ENCODE measurements around the gene PODN.

PODN gene

DNA sequence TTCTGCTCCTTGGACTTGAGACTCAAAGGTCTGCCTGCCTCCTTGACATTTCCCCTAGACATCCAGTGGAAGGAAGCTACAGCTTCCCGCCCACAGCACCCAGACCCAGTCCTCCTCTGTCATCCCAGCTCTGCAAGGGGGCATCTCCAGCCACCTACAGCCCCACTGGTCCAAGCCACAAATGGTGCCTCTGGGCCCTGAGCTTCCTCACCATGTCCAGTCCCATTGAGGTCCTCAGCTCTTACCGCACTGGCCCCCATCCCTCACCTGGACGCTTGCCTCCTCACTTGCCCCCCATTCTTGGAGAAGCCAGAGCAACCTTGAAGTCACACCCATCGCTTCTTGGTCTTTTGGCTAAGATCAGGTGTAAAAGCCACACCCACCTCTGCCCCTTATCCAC is 13.2 kb downstream of the PODN start:
- DNase-seq (ENCODE audit: low read depth): no peak

GRCh38 chr1:53075761-53076163 is 13.7 kb downstream of the PODN start:
- DNase-seq (ENCODE audit: low read depth): no peak

- no peak for DNase-seq (ENCODE audit: low read depth)
Measured at GRCh38 chr1:53076165-53076564, 14.2 kb downstream of the PODN start.

DNA sequence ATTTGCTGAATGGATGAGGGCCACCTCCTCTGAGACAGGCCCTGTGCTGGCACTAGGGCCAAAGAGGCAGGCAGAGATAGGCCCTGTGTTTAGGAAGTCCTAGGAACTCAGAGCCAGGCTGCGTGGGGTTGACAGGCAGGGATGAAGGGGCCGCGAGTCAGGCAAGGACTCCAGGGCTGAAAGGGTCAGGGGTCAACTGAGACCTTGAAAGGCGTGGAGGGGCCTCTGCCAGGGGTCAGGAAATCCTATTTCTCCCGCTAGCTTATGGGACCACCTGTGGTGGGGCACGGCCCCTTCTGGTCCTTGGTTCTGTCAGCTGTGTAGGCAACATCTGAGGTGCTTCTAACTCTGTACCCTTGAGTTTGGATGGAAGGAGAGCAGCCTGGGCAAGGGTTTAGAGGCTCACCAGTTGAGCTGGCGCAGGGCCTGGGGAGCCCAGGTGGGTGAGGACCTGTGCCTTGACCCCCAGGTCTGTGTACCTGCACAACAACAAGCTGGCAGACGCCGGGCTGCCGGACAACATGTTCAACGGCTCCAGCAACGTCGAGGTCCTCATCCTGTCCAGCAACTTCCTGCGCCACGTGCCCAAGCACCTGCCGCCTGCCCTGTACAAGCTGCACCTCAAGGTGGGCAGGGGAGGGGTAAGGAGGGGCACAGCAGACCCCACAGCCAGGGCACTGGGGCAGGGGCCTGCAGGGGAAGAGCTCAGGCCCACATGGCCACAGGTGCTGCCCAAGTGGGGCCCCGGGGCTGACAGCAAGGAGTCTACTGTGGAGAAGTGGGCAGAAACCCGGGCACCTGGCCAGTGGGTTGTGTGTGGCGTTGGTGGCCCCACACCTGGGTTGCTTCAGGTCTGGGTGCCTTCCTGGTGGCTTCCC is 14.9 kb downstream of the PODN start:
- DNase-seq (ENCODE audit: low read depth): no peak

- no peak for DNase-seq (ENCODE audit: low read depth)
Measured at GRCh38 chr1:53077599-53077965, 15.6 kb downstream of the PODN start.

DNA sequence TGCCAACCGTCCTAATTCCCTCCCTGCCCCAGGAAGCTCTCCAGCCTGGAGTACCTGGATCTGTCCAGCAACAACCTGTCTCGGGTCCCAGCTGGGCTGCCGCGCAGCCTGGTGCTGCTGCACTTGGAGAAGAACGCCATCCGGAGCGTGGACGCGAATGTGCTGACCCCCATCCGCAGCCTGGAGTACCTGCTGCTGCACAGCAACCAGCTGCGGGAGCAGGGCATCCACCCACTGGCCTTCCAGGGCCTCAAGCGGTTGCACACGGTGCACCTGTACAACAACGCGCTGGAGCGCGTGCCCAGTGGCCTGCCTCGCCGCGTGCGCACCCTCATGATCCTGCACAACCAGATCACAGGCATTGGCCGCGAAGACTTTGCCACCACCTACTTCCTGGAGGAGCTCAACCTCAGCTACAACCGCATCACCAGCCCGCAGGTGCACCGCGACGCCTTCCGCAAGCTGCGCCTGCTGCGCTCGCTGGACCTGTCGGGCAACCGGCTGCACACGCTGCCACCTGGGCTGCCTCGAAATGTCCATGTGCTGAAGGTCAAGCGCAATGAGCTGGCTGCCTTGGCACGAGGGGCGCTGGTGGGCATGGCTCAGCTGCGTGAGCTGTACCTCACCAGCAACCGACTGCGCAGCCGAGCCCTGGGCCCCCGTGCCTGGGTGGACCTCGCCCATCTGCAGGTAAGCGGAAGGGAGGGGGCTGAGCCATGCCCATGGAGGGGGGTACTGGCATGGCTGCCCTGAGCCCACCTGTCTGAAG is 16.5 kb downstream of the PODN start:
- DNase-seq (ENCODE audit: low read depth): no peak

GRCh38 chr1:53079251-53079650 is 17.2 kb downstream of the PODN start:
- no peak for DNase-seq (ENCODE audit: low read depth)

GRCh38 chr1:53080041-53080440 is 18.0 kb downstream of the PODN start:
- DNase-seq (ENCODE audit: low read depth): no peak

GRCh38 chr1:53080769-53081168 is 18.8 kb downstream of the PODN start:
- no peak for DNase-seq (ENCODE audit: low read depth)

DNA sequence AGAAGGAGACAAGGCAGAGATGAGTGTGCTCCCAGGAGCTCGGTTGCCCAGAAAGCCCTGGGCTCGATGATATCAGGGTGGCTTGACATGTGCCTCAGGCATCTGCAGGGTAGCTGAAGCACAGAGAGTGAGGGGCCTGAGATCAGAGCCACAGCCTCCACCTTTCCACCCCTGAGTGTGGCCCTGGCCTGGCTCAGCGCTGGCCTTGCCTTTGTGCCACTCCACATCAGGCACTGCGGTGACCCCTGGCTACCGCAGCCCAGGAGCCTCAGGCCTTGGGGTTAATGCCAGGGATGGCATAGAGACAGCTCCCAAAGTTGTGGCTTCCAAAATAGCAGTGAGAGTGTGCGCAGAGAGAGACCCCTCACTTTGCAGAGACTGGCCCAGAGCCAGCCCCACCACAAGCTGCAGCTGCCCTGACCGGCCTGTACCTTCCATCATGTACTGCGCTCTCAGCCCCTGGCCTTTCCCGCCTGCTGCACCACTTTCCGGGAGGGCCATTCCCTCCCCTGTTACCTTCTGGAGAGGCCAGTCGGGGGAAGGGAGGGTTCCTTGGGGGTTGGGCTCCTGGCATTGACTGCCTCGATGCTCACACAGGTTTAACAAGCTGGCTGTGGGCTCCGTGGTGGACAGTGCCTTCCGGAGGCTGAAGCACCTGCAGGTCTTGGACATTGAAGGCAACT is 19.5 kb downstream of the PODN start:
- DNase-seq (ENCODE audit: low read depth): no peak

DNA sequence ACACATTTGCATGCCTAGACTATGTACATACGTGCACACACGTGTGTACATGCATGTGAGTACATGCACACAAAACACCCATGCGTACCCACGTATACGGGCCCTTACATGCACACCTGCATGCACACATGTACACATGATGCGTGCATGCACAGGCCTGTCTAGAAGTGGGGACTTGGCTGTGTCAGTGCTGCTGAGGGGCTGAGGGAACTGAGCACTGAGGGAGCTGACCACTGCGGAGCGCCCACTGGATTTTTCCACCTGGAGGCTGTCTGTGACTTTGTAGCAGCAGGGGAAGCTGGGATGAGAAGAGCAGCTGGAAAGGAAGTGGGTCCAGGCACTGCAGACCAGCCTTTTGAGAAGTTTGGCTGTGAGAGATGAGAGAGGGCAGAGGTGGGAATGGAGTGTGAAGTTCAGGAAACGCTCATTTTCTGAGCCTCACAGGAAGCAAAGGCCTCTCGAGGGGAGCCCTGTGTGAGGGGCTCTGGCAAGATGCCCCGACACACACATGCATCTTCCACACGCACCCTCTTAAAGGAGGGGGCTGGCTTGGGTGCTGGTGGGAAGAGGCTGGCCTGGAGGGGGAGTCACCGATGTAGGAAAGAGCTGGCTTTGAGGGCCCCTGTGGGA is 20.9 kb downstream of the PODN start:
- no peak for DNase-seq (ENCODE audit: low read depth)

- DNase-seq (ENCODE audit: low read depth): no peak
Measured at GRCh38 chr1:53083636-53084588, 21.9 kb downstream of the PODN start.

- no peak for DNase-seq (ENCODE audit: low read depth)
Measured at GRCh38 chr1:53084589-53084971, 22.6 kb downstream of the PODN start.

DNA sequence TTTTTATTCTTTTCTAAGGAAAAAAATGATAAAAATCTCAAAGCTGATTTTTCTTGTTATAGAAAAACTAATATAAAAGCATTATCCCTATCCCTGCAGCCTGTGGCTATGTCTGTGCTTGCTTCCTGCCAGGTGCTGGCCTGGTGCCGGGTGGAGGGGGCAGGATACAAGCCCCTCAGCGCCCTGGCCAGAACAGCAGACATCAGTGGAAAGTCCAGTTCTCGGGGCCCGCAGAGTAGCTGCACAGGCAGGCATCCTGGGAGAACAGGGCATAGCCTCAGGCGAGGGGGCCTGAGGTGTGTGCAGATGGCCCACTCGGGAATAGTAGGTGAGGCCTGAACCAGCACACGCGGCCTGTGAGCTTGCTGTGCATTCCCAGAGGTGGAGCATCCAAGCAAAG is 23.4 kb downstream of the PODN start:
- DNase-seq (ENCODE audit: low read depth): no peak

DNA sequence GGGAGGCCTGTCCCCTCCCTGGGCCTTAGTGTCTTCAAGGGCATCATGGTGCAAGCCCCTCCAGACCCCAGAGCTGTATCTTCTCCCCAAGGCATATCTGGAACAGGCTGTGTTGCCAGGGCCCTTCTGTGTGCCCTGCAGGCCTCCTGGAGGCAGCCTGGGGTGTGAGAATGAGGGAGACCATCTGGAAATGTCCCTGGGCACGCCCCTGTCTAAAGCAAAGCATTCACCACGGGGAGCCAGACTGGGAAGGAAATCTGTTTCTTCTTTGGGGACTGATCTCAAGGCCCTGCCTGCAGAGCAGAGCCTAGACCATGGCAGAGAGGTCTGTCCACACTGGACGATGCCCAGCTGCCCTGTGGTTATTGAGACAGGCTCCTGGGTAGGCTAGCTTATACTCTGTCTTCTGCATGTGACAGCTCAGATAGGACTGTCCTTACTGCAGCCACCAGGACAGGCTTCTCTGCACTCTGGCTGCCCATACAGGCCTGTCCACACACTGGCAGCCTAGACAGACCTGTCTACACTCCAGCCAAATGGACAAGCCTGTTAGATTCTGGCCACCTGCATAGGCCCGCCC is 24.6 kb downstream of the PODN start:
- DNase-seq (ENCODE audit: low read depth): no peak

DNA sequence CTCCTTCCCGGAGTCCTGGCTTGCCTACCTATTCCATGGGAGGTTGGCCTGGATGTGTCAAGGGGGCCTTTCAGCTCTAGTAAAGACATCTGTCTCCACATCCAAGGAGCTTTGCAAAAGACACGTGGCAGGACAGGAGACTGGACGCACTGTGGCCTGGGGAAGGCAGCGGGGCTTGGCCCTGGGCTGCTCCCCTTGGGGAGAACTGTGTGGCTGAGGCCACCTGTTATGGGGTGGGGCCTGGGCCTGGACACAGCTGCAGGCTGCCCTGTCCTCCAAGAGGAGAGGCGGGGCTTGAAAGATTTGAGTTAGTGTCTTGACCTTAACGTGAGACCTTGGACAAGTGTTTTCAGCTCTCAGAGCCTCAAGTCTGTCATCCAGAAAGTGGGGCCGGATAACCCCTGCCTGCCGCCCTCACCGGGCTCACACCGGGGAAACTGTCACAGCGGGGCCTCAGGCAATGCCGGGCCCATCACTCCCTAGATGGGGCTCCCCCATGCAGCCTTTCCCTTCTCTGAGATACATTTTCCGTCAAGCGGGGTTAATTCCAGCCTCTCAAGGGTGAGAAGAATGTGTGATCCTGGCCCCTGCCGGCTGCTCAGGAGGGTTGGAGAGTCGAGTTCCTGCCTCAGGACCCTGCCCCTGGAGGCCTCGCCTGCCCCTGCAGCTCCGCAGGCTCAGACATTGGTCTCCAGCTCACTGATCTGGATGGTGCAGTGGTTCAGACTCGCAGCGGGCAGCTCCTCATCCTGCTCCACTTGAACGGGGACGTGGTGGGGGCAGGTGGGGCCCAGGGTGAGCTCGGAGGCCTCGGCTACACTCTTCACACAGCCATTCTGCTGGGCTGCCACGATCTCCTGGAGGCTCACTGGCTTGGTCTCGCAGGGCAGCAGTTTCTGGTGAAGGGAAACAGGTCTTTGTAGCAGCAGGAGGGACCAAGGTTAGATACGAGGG is 25.6 kb downstream of the PODN start:
- no peak for DNase-seq (ENCODE audit: low read depth)

- no peak for DNase-seq (ENCODE audit: low read depth)
Measured at GRCh38 chr1:53088616-53089300, 26.7 kb downstream of the PODN start.

GRCh38 chr1:53089478-53090226 is 27.6 kb downstream of the PODN start:
- no peak for DNase-seq (ENCODE audit: low read depth)
